Stimulated activated CD8-positive, alpha-beta memory T cell treated with anti-CD3 and anti-CD28 coated beads, Interleukin-4, amount 100 ng/mL, for 1 hour (primary cell): ENCODE data around the gene GC.
"Not testable (repeated sequence)": the region's sequence is repeated elsewhere in the genome, so short reads cannot be mapped to it uniquely, and the experiment has no call there.

Experiments
- DNase-seq, 2 donors: peaks; one replicate each; pipeline ENCODE4 v3.0.0-alpha.2; 2020; ENCODE audit warnings: low read depth in 2 of 2, low spot score in 1 of 2

The GC gene, protein sequence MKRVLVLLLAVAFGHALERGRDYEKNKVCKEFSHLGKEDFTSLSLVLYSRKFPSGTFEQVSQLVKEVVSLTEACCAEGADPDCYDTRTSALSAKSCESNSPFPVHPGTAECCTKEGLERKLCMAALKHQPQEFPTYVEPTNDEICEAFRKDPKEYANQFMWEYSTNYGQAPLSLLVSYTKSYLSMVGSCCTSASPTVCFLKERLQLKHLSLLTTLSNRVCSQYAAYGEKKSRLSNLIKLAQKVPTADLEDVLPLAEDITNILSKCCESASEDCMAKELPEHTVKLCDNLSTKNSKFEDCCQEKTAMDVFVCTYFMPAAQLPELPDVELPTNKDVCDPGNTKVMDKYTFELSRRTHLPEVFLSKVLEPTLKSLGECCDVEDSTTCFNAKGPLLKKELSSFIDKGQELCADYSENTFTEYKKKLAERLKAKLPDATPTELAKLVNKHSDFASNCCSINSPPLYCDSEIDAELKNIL

DNA sequence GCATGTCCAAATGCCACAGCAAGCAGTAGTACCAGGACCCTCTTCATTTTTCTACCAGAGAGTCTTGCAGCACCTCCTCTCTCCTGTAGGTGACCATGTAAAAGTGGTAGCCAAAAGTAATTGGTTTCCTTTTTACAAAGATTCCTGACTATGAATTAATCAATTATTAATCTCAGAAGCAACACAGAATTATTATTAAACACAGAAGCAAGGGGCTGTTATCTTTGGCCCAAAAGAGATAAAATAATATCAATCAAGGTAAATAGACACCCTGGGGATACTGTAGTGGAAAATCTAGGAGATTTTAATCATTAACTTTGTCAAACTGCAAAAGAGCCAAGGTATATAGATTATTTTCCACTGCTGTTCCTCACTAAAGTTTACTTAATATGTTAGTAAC is at the start of gene GC:
Gene GC, minus strand, starts transcription at position 108 of the 400 bp plus-strand sequence. Its CDS starts 61 bp downstream, at position 47.
- no peak for DNase-seq

DNA sequence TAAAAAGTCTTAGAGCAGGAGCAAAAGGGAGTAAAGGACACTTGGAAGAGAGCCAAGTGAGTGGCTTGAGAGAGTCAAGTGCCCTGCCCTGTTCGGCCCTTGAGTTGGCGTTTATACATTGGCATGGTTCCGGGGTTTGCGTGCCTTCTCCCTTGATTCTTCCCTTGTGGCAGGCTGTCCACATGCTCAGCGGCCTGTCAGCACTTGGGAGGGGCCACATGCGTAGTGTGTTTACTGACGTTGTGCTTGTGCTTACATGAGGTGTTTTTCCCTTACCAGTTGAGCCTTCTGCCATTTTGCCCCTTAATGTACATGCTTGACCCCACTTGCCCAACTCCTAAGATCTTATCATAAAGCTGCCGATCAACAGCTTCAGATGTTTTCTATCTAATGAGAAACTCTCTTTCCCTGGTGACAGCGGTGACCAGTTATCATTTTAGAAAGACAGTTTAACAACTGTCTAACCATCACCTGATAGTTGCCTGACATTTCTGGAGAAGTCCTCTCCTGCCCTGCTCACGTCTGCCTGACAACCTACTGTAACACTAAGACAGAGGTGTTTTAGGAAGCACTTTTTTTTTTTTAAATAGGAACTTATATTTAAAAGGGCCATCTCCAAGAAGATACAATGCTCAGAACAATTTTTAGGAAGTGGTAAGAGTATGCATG is 49.5 kb upstream of the GC start:
- no peak for DNase-seq

DNA sequence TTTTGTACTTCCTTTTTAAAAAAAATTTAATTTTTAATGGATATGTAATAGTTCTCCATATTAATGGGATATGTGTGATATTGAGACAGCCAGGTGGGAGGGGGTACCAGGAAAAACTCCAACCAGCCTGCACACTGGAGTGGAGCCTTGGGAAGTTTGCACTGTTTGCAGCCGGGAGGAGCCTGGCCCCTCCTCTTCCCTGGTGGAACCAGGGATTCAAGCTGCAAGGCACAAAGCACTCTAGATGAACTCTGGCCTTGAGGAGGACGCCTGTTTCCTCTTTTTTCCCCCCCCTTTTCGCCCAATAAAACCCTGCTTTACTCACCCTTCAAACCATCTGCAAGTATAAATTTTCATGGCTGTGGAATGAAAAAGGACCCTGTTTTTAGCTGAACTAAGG is 48.2 kb upstream of the GC start:
- no peak for DNase-seq

DNA sequence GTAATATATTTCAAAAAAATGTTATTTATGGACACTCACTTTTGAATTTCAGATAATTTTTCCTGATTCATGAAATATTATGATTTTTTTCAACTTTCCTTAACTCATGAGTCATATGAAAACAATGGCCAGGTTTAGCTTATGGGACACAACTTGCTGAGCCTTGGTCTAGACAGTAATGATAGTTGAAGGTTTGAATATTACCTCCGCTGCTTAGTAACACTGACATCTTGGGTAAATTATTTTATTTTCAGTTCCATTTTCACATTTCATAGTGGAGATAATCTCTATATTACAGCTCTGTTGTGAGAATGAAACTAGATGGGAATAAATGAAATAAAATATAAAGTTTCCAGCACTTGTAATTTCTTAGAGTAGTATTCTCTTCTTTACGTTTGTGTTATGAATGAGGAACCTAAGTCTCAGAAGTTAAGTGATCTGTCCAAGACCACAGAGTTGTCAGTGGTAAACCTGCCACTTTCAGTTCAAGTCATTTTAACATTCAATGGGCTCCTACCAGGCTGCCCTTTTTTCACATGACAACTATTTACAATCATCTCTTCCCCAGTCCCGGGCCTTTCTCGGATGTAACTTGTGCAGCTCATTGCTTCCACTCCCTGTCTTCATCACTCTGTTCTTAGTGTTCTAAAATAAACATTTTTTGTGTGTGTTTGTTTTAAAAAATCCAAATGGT is 46.8 kb upstream of the GC start:
- no peak for DNase-seq

DNA sequence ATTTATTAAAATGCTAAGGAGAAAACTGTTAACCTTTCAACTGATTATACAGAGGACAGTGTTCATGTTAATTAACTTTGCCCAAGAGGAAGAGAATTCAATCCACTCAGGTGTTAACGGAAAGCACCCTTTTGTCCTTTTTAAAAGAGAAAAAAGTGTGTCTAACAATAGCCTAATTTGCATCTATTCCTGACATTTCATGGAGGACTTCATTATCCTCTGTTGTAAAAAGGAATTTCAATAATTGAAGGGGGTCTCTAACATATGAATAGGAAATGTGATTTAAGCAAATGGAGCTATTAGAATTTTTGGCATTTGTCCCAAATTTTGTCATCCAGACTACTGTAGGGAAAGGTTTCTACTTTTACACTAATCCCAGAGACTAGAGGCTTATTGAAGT is 44.6 kb upstream of the GC start:
- DNase-seq: no peak

DNA sequence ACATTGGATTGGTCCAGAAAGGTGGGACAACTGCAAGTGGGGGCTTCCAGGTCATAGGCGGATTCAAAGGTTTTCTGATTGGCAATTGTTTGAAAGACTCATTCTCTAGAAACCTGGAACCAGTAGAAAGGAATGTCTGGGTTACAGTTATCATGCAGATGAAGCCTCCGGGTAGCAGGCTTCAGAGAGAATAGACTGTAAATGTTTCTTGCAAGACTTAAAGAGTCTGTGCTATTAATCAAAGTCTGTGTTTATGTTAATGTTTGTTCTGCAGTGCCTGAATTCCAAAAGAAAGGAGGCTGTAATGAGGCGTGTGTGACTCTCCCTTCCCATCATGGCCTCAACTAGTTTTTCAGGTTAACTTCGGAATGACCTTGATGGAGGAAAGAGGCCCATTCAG is 43.9 kb upstream of the GC start:
- no peak for DNase-seq

DNA sequence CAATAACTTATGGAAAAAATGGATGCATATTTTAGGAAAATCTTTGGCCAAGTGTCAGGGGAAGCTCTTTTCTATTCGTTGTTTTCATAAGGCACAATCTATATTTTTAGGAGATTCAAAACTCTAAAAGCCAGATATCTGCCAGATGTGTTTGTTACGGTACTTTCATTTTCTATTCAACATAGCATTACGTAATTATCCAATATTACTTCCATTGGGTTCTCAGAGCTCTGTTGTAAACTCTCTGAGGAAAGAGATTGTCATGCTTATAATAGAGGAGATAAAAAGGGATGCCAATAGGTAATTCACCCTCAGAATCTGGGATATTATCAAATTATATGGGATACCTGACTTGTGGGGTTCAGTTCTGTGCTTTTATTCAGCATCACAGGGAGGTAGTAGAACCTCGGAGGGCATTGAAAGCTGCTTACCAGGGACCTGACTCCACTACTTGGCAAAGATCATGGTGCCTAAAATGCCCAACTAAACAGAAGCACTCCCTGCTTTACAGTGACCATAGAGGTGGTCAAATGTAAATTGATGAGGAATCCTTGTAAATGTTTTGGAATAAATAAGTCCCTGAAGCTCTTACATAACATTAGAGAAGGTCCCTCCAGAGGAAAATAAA is 32.9 kb upstream of the GC start:
- DNase-seq: no peak

DNA sequence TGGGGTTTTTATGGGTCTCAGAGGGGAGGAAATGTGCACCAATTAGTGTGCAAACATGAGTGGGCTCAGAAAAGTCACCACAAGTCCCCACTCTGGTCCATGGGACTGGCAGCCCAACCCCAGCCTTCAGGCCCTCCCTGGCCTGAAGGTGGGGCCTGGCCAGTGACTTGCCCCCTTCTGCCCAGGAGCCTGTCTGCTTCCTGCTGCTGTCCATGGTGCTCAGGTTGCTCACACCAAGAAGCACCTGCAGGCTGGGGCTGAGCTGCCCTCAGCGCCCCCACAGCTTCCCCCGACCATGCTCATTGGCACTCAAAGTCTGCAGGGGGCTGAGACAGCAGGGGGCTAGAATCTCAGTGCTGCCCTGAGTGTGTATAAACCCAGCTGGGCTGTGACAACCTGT is 30.6 kb upstream of the GC start:
- DNase-seq: no peak

DNA sequence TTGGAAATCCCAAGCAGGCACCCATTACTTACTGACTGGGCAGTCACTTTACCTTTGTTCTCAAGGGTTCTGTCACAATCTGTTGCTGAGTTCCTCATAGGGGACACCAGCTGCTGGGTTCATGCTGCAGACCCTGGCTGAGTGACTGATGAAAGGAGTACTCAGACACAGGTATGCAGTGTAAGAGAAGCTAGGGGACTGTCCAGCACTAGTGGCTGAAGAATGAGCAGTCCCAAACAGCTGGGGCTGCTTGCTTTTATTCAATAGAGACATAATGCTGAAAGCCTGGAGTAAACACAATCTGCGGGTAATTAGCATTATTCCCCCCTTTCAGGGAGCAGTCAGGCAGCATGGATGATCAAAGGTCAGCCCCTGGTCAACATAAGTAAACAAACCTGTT is 25.9 kb upstream of the GC start:
- not testable (repeated sequence) for DNase-seq

DNA sequence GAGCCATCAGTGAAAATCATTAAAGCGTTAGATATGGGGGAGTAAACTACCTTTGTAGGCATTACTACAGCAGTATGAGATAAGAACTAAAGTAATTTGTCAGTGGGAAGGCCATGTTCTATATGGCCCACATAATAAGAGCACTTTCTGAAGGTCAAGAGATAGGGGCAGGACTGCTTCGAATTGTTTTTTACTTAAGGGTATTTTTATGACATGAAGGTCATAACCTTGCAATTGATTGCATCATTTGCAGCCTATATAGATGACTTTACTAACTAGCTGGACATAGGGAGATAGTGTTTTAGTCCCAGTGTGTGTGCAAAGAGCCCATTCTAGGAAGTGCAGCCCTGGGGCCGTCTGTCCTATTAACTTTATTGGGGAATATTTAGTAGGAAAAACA is 23.6 kb upstream of the GC start:
- no peak for DNase-seq

DNA sequence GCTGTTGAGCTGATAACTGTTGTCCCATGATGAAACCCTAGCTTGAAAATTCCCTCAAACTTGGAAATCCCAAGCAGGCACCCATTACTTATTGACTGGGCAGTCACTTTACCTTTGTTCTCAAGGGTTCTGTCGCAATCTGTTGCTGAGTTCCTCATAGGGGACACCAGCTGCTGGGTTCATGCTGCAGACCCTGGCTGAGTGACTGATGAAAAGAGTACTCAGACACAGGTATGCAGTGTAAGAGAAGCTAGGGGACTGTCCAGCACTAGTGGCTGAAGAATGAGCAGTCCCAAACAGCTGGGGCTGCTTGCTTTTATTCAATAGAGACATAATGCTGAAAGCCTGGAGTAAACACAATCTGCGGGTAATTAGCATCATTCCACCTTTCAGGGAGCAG is 21.4 kb upstream of the GC start:
- not testable (repeated sequence) for DNase-seq

DNA sequence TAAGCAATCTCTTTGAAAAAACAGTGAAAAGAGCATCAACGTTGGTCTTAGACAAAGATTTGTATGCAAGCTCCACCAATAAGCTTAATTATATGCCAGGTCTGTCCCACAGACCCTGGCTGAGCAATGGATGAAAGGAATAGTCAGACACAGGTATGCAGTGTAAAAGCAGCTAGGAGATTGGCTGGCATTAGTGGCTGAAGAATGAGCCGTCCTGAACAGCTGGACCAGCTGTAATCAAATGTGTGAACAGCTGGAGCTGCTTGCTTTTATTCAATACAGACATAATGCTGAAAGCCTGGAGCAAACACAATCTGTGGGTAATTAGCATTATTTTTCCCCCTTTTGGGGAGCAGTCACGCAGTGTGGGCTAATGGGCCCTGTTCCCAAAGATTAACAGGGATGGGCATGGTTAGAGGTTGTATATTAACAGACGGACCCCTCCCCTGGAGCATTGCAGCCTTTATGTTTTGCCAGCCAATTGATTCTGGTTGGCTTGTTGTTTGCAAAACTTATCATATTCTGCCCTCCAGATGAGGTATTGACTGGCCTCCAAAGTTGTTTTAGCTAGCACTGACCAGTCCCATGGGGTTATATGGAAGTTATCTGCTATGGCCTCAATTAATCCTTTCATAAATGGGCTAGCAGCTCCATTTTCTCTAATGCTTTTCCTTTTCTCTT is 20.3 kb upstream of the GC start:
- DNase-seq: not testable (repeated sequence)

DNA sequence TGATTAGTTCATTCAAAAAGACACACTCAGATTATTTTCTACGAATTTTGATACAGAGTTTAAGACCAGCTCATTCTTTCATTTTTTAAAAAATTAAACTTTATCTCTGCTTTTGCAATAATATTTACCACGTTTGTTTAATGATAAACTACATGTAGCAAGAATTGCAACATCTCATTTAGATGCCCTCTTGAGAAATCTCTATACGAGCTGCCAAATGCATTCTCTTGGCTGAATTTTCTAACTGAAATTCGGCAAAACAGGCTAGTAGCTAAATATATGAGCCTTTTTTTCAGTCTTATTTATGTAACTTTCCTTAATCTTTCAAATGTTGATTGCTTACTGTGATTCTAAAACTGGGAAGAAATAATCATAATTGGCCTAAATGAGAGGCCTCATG is 2.1 kb upstream of the GC start:
- no peak for DNase-seq

DNA sequence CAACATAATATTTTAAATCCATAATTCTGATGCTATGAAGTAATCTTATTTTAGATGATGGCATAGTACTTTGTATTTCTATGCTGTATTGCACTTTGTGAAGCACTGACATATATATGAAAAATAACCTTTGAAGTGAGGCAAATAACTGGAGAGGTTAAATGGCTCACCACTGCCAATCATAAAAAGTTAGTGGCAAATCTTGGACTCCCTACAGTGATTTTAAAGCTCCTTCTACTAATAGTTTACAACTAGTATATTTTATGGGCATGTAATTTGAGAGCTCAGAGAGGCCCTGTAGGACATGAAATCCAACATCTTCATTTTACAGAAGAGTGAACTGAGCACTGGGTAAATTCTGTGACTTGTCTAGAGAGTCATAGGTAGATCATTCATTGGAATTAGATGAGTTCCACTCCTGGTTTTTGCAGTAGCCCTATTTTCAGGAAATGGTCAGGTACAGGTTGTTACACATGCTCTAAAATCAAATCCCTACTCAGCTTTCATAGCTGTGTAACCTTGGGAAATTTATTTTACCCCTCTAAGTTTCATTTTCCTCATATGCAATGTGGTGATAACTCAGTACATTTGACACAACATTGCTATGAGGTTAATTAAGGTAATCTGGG is 804 bp upstream of the GC start:
- no peak for DNase-seq

DNA sequence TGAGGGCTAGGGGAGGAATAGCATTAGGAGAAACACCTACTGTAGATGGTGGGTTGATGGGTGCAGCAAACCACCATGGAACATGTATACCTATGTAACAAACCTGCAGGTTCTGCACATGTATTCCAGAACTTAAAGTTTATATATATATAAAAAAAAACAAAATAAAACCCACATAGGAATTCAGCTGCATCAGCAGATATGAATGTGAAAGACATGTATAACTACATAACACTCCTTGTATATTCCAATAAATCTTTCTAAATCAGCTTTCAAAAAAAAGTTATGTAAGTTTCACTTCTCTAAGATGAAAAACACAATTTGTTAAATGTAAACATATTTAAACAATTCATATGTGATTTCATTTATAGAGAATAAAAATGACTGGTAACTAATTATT is 6.0 kb downstream of the GC start:
- no peak for DNase-seq

DNA sequence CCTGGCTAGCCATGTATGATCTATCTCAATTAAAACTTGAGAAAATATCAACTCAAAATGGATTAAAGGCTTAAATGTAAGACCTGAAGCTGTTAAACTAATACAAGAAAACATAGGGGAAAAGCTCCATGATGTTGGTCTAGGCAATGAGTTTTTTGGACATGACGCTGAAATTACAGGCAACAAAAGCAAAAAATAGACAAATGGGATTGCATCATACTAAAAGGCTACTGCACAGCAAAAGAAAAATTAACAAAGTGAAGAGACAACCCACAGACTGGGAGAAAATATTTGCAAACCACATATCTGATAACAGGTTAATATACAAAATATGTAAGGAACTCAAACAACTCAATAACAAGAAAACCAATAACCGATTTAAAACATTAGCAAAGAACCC is 8.4 kb downstream of the GC start:
- DNase-seq: no peak

DNA sequence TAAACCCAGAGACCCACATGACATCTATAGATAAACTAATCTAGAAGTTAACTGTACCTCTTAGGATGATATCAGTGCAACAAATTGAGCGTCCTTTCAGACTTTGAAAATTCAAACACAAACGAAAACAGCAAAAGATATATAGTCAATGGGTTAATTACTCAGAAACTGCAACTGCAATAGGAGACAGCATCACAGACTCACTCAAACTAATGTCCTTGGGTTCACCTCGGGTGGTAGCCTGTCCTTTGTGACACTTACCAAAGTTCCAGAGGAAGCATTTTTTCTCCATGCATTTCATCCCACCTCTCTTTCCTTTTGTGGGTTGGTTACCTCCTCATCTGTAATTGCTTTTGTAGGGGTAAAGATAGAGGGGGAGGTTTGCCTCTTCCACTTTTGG is 9.7 kb downstream of the GC start:
- DNase-seq: no peak

DNA sequence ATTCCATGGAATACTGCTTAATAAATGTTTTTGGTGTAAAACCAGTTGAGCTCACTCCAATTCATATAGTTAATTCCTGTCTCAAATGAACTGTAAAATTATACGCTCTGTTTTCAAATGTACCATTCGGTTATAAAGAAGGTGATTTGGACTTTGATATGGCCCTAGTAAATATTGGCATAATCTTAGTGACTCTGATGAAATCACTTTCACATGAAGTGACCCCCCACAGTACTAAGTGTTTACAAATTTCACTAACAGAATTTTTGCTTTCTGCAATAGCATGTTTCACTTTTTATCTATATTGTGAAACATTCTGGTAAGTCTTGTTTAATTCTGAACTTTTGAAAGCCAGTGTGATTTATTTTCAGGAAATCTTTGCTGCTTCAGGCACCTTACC is 10.9 kb downstream of the GC start:
- no peak for DNase-seq

DNA sequence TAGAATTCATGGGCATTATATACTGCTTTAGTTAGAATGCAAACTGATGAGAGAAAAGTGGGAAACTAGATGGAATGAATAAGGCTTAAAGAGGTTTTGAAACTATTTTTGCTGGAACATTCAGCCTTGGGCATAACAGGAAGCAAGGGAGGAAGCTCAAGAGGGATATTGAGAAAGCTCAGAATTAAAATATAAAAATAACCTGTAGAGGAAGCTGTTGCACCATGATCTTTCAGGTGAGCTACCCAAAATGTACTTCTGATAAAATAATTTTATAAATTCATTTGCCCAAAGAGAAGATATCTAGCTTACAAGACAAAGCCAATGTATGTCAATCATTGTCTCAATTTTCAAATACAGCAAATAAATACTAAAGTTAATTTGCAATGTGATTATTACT is 11.3 kb downstream of the GC start:
- no peak for DNase-seq

DNA sequence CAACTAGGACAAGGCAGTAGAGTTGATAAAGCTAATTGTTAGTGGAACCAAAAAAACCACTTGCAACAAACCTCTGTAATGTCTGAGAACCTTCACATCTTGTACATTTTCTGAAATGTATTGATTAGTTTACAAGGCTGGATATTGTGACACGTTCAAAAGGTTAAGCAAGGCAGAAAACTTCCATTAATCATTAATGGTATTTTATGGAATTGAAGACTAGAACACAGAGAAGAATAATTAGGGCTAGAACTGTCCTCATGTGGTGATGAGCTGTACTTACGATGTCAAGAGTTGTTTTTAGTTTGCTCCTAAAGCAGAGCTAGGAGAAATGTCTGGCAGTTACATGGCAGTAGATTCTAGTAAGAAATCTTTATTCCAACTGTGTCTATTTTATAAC is 12.3 kb downstream of the GC start:
- no peak for DNase-seq

DNA sequence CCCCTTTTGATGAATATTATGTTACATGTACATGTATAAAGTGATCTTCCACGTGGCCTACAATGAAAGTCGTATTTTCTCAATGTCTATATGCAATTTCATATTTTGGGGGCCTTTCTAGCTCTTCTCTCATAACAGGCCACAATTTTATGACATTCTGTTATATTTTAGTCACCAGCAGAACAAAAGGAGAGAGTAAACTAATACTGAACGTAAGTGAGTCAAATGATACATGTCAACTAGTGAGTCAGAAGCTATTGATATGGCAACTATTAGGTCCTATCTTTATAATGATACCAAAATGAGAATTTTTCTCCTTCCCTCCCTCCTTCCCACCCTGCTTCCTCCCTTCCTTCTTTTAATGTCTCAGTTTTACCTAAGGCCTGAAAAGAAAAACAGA is 14.4 kb downstream of the GC start:
- DNase-seq: no peak
